Esophagus (tissue), 2 donors: ENCODE data around the gene NOL4L. TPM values are rescaled to one million over a fixed set of nuclear protein-coding genes. Genes with fewer than 3 reads are reported as not detected.

Experiments
- H3K27ac ChIP-seq, 2 donors: one replicate each; pipeline ENCODE4 v1.5.1; 2013; ENCODE audit warnings: low read depth in 2 of 2, mild to moderate bottlenecking in 2 of 2, inconsistent platforms in 1 of 2, low read length in 1 of 2, moderate library complexity in 1 of 2
- H3K27me3 ChIP-seq, 2 donors: one replicate each; pipeline ENCODE4 v1.6.1; 2013; ENCODE audit warnings: low read length in 2 of 2, control low read depth in 1 of 2, mild to moderate bottlenecking in 1 of 2; ENCODE audit not compliant: insufficient read depth in 2 of 2, control insufficient read depth in 1 of 2
- H3K36me3 ChIP-seq, 2 donors: one replicate each; pipeline ENCODE4 v1.6.1; 2013; ENCODE audit warnings: low read length in 1 of 2; ENCODE audit not compliant: control insufficient read depth in 2 of 2, insufficient read depth in 2 of 2
- H3K4me1 ChIP-seq, 2 donors: one replicate each; pipeline ENCODE4 v1.6.1; 2013; ENCODE audit warnings: low read length in 1 of 2; ENCODE audit not compliant: control insufficient read depth in 2 of 2, insufficient read depth in 2 of 2
- H3K4me3 ChIP-seq, 2 donors: one replicate each; pipeline ENCODE4 v1.5.1; 2013; ENCODE audit warnings: low read length in 2 of 2, mild to moderate bottlenecking in 2 of 2, low read depth in 1 of 2, moderate library complexity in 1 of 2
- H3K9me3 ChIP-seq, 2 donors: one replicate each; pipeline ENCODE4 v1.6.1; 2013; ENCODE audit warnings: mild to moderate bottlenecking in 2 of 2, low read depth in 1 of 2, low read length in 1 of 2, moderate library complexity in 1 of 2; ENCODE audit not compliant: control insufficient read depth in 2 of 2, insufficient read depth in 1 of 2
- WGBS, 2 donors: extraction: QIAGEN DNeasy Blood & Tissue Kit; methylation state at CpG; one replicate each; pipeline ENCODE4 v1.1.7; 2013; 5-methylcytosine and 5-hydroxymethylcytosine counted together
- polyA plus RNA-seq, 2 donors: library from polyadenylated mRNA; stranded (reverse); fragments of 200-250 nt; gene quantifications; one replicate each; pipeline ENCODE4 v1.2.3, GENCODE V29; 2013
- donor health status: healthy with polysubstance abuse.
- donor health status: Bipolar disorder and iron deficiency.

NOL4L gene
- polyA plus RNA-seq, 2 donors, result 1.1 to 1.2 TPM

GRCh38 chr20:32625996-32626395 lies 40.9 kb upstream of the NOL4L start:
- 81 to 84% methylated on average over 18 of the region's 18 CpGs for WGBS, 2 donors
- H3K4me3 ChIP-seq, result no peak overlapping the region

DNA sequence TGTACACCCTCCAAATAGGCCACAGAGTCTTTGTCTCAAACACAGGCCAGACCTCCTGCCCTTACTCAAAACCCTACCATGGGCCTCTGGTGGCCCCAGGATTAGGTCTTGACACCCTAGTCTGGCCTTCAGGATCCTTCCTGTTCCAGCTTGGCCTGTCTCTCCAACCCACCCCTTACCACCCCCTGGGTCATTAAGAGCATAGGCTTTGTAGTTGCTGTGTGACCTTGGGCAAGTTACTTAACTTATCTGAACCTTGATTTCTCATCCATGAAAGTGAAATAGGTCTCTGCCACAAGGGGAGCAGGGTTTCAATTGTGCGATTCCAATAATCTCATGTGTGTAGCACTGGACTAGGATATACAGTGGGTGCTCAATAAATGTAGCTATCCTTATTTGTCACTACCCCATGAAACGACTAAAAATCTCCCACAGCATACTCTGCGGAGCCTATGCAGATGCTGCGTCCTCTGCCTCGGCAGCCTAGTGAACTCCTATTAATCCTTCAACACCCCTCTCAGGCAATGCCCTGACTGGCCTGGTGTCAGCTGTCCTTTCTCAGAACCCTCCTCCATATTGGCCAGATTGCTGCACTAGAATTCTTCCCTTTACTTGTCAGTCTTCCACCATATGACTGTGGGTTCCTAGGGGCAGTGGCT lies 39.7 kb upstream of the NOL4L start:
- Histone ChIP-seq H3K27ac (no peak overlapping the region), H3K4me3 (no peak overlapping the region), H3K36me3 (no peaks in the 10 kb centered on the region), H3K9me3 (no peaks in the 10 kb centered on the region), H3K4me1 (no peaks in the 10 kb centered on the region), H3K27me3 (peaks cover 0 to 3% of the 10 kb centered on the region in 2 donors)
- 93 to 95% methylated on average over 5 of the region's 5 CpGs for WGBS, 2 donors

More at GRCh38 chr20:32625996-32626395, 40.9 kb upstream of the NOL4L start:
- no peaks in the 10 kb centered on the region for H3K4me1 ChIP-seq
- H3K36me3 ChIP-seq, result no peaks in the 10 kb centered on the region
- H3K27me3 ChIP-seq, result peaks cover 0 to 3% of the 10 kb centered on the region in 2 donors
- no peaks in the 10 kb centered on the region for H3K9me3 ChIP-seq
- no peak overlapping the region for H3K27ac ChIP-seq

- Histone ChIP-seq H3K4me1 (no peaks in the 10 kb centered on the region), H3K27me3 (peaks cover 0 to 3% of the 10 kb centered on the region in 2 donors)
- 63 to 64% methylated on average over 18 of the region's 18 CpGs for WGBS, 2 donors
These were observed 38.6 kb upstream of the NOL4L start for GRCh38 chr20:32623667-32624157.

GRCh38 chr20:32622585-32623468 lies 37.7 kb upstream of the NOL4L start:
- 78 to 83% methylated on average over 21 of the region's 21 CpGs for WGBS, 2 donors
- H3K27me3 ChIP-seq, result peaks cover 0 to under 1% of the 10 kb centered on the region in 2 donors
- H3K4me3 ChIP-seq, result no peak overlapping the region
- no peaks in the 10 kb centered on the region for H3K4me1 ChIP-seq
- no peaks in the 10 kb centered on the region for H3K9me3 ChIP-seq
- H3K27ac ChIP-seq, result no peak overlapping the region
- H3K36me3 ChIP-seq, result no peaks in the 10 kb centered on the region

More at GRCh38 chr20:32623667-32624157, 38.6 kb upstream of the NOL4L start:
- Histone ChIP-seq H3K36me3 (no peaks in the 10 kb centered on the region), H3K4me3 (no peak overlapping the region), H3K27ac (no peak overlapping the region), H3K9me3 (no peaks in the 10 kb centered on the region)

- Histone ChIP-seq H3K4me1 (no peaks in the 10 kb centered on the region), H3K27me3 (no peaks in the 10 kb centered on the region), H3K27ac (no peak overlapping the region), H3K9me3 (no peaks in the 10 kb centered on the region), H3K36me3 (no peaks in the 10 kb centered on the region), H3K4me3 (no peak overlapping the region)
- 79 to 86% methylated on average over 16 of the region's 16 CpGs for WGBS, 2 donors
These were observed 36.9 kb upstream of the NOL4L start for GRCh38 chr20:32621891-32622584.

DNA sequence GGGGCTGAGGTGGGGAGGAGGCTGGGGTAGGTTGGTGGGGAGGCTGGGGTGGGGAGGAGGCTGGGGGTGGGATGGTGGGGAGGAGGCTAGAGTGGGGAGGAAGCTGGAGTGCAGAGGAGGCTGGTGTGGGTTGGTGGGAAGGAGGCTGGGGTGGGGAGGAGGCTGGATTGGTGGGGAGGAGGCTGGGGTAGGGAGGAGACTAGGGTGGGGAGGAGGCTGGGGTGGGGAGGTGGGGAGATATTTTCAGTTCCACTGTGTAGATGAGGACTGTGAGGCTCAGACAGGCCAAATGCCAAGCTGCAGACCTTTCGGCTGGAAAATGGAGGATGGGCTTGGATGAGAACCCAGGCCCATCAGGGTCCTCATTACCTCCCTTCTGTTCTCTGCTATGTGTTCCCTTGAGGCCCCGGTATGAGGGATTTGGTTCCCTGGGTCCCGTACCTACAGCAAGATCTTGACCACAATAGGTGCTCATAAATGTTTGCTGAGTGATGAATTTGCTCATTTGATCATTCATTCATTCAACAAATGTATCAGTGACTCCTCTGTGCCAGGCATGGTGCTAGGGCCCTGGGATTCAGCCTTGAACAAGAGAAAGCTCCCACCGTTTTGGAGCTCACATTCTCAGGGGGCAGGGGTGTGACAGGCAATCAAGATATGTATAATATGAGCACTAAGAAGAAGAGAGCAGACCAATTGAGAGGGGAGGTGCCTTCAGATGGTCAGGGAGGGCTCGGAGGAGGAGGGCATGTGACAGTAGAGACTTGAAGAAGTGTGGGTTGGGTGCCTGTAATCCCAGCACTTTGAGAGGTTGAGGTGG lies 36.1 kb upstream of the NOL4L start:
- Histone ChIP-seq H3K36me3 (no peaks in the 10 kb centered on the region), H3K27ac (no peak overlapping the region), H3K27me3 (no peaks in the 10 kb centered on the region), H3K4me3 (no peak overlapping the region), H3K9me3 (no peaks in the 10 kb centered on the region), H3K4me1 (no peaks in the 10 kb centered on the region)
- WGBS, 2 donors, result 59 to 79% methylated on average over 5 of the region's 5 CpGs

DNA sequence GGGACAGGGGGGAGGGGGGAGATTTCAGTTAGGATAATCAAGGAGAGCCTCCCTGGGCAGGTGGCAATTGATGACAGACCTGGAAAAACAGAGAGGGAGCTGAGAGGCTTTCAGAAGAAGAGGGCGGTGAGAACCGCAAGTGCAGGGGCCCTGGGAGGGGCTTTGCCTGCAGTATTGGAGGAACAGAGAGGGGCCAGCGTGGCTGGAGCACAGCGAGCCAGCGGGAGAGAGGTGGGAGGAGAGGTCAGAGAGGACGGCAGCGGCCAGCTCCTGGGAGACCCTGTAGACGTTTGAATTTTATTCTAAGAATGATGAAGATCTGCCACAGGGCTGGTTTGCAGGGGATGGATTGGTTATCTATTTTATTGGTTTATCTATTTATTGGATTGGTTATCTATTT lies 34.5 kb upstream of the NOL4L start:
- Histone ChIP-seq H3K36me3 (no peaks in the 10 kb centered on the region), H3K9me3 (no peaks in the 10 kb centered on the region), H3K4me1 (no peaks in the 10 kb centered on the region), H3K27ac (no peak overlapping the region), H3K4me3 (no peak overlapping the region), H3K27me3 (no peaks in the 10 kb centered on the region)
- 29 to 48% methylated on average over 8 of the region's 8 CpGs for WGBS, 2 donors

- Histone ChIP-seq H3K27ac (no peak overlapping the region), H3K9me3 (no peaks in the 10 kb centered on the region), H3K27me3 (no peaks in the 10 kb centered on the region), H3K36me3 (no peaks in the 10 kb centered on the region), H3K4me1 (no peaks in the 10 kb centered on the region), H3K4me3 (no peak overlapping the region)
- 90 to 92% methylated on average over 2 of the region's 2 CpGs for WGBS, 2 donors
These were observed 29.6 kb upstream of the NOL4L start for GRCh38 chr20:32614772-32615171.

GRCh38 chr20:32614303-32614702 lies 29.2 kb upstream of the NOL4L start:
- H3K27me3 ChIP-seq, result no peaks in the 10 kb centered on the region
- 84 to 92% methylated on average over 1 of the region's 1 CpG for WGBS, 2 donors
- no peaks in the 10 kb centered on the region for H3K4me1 ChIP-seq
- no peak overlapping the region for H3K27ac ChIP-seq
- no peak overlapping the region for H3K4me3 ChIP-seq
- no peaks in the 10 kb centered on the region for H3K9me3 ChIP-seq
- no peaks in the 10 kb centered on the region for H3K36me3 ChIP-seq
